ENCODE data around the gene CTIF.

Gene CTIF

DNA sequence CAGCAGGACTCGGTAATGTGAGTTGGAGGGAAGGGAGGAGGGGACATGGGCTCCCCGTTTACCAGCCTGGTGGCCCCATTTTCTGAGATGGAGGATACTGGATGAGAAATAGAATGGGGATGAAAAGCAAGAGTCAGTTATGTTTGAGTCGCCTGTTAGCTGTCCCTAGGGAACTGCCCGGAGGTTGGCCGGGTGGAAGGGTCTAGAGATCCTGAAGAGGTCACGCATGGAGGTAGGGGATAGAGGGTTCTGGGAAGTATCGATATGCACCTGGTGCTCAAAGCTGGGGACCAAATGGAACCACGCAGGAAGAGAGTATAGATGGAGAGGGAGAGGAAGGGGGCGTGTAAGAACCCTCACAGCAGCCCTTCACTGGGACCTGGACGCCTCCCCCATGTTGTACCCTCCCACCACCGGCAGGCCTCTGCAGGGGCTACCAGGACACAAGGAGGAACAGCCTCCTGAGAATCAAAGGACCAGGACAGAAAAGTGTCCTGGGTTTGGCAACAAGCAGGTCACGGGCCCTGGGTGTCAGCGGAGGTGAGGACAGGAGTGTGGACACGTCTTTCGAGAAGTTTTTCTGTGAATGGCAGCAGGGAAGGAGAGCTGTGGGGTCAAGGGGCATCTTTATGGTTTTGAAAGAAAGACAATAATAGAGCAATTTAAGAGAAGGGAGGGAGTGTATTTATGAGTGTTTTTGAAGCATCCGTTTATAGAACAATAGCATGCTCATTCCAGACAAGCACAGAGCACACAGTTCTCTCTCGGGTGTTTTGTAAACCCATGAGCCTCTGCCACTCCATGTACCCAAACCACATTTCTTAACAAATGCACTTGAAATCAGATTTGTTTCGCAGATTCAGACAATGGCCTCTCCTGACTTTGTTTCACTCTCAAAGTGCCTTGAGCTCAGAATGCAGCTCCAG, 279.8 kb downstream of the CTIF start:
- no peak for DNase-seq (ENCODE audit: low read depth, low spot score)

GRCh38 chr18:48819276-48819675, 280.4 kb downstream of the CTIF start:
- no peak for DNase-seq (ENCODE audit: low read depth, low spot score)

DNA sequence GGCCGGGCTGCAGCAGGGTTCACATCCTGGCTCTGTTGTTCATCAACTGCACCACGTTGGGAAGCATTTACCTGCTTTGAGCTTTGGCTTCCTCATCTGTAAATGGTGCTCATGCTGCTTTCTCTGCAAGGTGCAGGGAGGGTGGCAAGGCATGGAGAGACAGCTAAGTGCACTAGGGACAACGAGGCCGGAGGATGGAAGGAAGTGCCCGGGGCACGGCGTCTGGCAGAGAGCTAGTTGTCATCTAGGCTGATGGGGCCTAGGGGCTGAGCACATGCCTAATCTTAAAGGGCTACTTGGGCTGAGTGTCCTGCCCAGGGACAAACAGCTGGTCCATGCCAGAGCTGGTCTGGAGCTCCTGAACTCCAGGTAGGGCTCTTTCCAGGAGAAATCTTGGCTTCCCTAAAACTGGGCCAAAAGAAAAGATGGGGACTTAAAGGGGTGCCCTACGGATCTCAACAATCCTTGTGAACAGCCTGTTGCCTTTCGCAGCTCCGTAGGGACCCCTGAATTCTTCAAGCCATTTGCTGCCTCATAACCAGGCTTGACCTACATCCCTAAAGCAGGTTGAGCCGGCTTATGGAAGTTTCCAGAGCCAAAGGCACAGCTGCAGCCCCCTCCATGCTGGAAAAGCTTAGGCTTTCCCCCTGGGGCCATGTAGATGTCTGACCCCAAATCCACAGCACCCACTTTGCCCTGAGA, 281.1 kb downstream of the CTIF start:
- no peak for DNase-seq (ENCODE audit: low read depth, low spot score)

- no peak for DNase-seq (ENCODE audit: low read depth, low spot score)
Observed at GRCh38 chr18:48820483-48821250, 281.8 kb downstream of the CTIF start.

GRCh38 chr18:48821251-48821590, 282.4 kb downstream of the CTIF start:
- DNase-seq (ENCODE audit: low read depth, low spot score): no peak

- DNase-seq (ENCODE audit: low read depth, low spot score): no peak
Observed at GRCh38 chr18:48821845-48822244, 283.0 kb downstream of the CTIF start.

DNA sequence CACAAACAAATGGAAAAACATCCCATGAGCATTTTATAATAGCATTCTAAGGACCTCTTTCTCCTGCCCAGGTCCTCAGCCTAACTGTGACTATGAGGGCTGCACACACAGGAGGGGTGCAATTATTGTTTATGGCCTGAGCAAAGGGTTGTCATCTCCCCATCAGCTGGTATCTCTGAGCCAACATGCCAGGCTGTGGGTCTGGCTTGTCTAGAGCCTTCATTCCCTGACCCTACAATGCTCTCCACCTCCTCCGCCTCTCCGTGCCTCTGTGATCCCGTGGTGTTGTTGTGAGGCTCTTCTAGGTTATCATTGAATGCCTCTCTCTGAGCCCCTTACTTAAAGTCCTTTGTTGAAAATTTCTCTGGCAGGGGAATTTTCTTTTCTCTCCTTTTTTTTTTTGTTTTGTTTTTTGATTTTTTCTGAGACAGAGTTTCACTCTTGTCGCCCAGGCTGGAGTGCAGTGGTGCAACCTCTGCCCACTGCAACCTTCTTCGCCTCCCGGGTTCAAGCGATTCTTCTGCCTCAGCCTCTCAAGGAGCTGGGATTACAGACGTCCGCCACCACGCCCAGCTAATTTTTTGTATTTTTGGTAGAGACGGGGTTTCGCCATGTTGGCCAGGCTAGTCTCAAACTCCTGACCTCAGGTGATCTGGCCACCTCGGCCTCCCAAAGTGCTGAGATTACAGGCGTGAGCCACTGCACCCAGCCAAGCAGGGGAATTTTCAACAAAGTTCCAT, 285.6 kb downstream of the CTIF start:
- DNase-seq (ENCODE audit: low read depth, low spot score): no peak

DNA sequence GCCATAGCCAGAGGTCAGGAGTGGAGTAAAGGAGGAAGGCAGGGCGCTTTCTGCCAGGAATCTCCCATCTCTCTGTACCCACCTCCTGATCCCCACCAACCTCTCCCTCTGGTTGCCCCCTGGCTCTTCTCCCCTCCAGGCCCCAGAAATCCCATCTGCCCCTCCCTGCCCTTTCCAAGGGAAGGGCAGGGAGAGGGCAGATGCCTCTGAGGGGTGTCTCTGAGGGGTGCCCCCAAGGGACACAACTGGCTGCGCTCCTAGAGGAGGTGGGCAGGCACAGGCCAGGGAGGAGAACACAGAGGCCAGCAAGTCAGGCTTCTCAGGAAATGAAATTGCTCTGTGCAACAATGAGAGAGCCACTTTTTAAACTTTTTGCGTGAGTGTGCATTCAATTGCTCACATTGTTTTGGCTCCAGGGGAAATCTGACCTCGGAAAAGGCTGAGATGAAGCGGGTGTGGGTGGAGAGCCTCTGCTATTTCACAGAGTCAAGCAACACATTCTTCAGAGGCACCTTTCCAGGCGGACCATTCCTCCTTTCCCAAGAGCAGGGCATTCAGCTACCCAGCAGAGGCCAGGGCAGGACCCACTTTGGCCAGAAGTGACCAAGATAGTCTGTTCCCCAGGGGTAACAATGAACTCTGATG, 286.4 kb downstream of the CTIF start:
- no peak for DNase-seq (ENCODE audit: low read depth, low spot score)

DNA sequence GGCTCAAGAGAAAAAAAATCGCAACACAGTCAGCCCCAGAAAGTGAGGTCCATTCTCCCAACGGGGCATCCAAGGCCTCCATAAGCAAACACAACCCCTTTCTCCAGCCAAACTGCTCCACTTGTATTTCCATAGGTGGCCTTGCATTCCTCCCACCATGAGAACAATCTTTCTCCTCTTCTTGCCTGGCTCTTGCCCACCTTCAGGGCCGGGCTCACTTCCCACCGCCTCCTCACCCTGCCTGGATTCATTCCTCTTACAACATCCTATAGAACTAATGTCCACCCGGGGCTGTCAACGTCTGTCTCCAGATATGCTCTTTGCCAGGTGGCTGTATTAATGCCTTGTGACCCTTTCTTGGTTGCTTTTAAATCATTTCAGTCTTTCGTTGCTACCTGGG, 287.4 kb downstream of the CTIF start:
- DNase-seq (ENCODE audit: low read depth, low spot score): no peak

- no peak for DNase-seq (ENCODE audit: low read depth, low spot score)
Observed at GRCh38 chr18:48826806-48827205, 288.0 kb downstream of the CTIF start.

DNA sequence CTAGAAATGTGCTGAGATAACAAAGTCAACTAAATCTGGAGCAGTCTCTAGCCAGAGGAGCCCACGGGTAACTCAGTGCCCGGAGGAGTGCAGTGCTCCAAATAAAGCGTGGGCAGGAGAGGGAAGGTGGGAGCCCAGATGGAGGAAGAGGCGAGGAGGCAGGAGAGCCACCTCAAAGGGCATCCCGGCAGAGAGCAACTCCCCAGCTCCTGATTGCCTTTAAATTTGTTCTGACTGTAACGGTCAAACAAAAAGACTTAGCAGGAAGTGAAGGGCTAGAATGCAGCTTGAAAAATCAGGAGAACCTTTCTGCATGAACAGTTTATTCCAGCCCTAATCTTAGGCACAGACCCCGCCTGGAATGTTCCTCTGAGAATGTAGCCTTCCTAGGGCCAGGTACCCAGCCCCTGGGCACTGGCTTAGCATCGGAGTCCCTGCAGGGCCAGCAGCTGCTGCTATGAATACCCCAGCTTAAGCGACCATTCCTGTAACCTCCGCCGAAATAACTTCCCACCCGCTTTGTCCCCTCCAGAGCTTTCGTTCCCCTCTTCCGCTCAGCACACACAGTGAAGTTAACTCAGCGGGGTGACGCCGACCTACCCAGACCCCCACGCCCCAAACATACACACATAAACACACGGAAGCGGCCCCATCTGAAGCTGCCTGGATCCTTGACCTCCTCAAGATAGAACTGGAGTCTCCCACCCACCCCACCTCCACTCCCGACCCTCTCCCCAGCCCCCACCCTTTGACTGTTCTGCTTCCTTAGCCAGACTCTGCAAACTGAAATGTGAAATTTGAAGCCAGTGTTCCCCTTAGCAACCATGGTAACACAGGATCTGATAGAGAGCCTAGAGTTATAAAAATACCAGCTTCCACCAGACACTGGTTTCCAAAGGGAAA, 288.7 kb downstream of the CTIF start:
- DNase-seq (ENCODE audit: low read depth, low spot score): no peak

GRCh38 chr18:48828194-48828545, 289.3 kb downstream of the CTIF start:
- DNase-seq (ENCODE audit: low read depth, low spot score): no peak

GRCh38 chr18:48828691-48829442, 290.0 kb downstream of the CTIF start:
- DNase-seq (ENCODE audit: low read depth, low spot score): no peak

DNA sequence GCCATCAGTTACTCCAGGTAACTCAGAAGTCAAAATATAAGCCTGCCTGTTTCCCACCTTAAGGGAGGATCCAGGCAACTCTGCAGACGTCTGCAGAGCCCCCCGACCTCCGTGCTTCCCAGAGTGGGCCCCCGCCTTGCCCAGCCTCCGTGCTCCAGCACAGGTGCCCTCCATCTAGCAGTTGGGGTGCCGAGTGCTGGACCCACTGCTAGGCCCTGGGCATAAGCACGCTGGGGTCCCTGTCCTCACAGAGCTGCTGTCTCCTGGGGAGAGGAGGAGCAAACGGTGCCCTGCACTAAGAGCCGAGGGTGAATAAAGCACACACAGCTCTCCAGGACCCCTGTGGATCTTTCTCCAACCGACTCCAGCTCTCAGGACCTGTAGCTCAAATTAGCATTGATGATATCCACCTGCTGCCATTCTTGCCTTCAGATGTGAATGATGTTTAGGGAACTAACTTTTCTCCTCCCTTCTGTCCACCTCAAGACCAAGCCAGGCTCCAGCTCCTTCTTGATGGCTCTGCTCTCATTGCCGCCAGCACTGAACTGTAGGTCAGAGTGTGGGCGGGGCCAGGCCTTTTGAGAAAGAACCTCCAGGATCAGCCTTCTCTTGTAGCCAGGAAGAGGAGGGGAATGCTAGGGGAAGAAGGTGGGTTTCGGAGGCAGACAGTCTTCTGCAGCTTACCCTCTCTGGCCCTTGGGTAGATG, 290.8 kb downstream of the CTIF start:
- DNase-seq (ENCODE audit: low read depth, low spot score): no peak

DNA sequence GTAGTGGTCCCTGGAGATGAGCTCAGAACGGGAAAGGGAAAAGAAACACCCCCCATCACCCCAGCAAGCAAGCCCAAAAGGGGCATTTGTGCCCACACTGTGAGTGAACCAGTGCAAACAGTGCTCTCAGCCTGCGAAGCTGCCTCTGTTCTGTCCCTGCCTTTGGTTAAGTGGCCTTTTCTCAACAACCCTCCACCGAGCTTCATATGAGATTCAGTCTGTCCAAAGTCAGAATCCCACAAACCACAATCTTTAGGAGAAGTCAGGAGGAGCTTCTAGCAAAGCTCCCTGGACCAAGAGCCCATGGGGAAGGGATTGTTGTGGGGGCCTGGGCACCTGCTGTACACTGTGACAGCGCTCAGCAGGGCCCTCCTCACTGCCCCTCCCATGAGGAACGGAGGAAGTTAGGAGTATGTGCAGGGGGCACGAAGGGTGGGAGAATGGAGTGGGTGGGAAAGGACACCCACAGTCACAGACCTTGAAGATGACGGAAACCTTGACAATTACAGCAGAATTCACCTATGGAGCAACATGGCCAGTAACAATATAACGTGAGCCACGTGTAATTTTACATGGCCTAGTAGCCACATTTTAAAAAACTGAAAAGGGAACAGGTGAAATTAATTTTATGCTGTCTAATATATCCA, 292.4 kb downstream of the CTIF start:
- DNase-seq (ENCODE audit: low read depth, low spot score): no peak

DNA sequence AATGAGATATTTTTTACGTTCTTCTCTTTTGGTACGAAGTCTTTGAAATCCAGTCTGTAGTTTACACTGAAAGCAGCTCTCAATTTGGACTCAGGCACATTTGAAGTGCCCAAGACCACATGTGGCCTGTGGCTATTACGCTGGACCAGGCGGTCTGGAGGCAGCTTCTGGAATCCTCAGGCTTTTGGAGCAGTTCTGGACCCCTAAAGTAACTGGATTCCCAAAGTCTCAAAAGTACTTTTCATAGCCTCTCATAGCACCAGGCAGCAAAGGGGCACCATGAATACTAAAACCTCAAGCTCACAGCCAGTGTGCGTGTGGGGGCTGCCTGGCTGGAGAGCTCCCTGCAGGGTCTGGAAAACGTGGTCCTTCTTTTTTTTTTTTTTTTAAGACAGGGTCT, 293.0 kb downstream of the CTIF start:
- no peak for DNase-seq (ENCODE audit: low read depth, low spot score)

DNA sequence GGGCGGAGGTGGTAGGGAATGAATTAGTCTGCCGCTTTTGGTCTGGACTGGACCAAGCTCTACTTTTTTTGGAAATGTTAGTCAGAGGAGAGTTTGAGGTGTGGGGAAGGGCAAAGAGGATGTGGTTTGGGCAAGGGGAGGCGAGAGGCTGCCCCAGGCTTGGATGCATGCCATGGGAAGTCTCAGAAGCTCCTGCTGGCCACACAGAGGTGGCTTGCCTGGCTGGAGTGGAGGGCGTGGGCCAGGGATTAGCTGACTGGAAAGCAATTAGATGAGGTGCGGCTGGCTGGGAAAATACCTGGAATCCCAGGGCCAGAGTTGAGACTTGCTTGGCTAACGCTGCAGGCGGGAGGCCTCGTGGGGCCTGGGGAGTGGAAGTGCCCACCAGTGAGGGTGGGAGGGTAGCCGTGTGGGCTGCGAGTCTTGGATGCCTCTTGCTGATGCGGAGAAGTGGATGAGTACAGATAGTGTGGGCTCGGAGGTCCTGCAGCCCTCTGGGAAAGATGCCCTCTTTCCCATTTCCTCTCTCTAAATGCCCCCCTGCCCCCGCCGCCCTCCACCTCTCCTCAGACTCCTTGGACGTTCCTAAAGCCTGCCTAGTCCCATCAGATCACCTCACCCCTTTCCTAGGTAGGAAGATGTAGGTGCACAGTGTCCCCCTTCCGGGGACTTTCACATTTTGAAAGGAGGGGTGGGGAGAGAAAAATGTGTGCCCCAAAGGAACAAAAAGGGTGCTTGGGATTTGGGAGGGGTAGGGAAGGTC, 294.3 kb downstream of the CTIF start:
- no peak for DNase-seq (ENCODE audit: low read depth, low spot score)

Data from activated CD4-positive, CD25-positive, alpha-beta regulatory T cell treated with anti-CD3 and anti-CD28 coated beads, Interleukin-2, amount 50 U/mL, for 16 hours (primary cell).